IMR-90 (cell line): ENCODE data around the gene FBLN1.

ENCODE experiments used
- CEBPB ChIP-seq: IDR thresholded peaks from 2 replicates; pipeline ENCODE4 v1.6.1; 2012; ENCODE audit warnings: low read depth, low read length, improper control_type of control experiment
- CHD1 ChIP-seq: IDR thresholded peaks from 2 replicates; pipeline ENCODE4 v1.6.1; 2012; ENCODE audit warnings: low read depth, low read length, improper control_type of control experiment
- CTCF ChIP-seq: conservative IDR thresholded peaks from 2 replicates; pipeline ENCODE4 v1.5.1; 2012; ENCODE audit warnings: mild to moderate bottlenecking, low read depth, low read length, improper control_type of control experiment
- FOS ChIP-seq: fragments of 150-350 bp; IDR thresholded peaks from 2 replicates; pipeline ENCODE4 v1.6.1; 2016; ENCODE audit warnings: low read depth, low read length
- MXI1 ChIP-seq: IDR thresholded peaks from 2 replicates; pipeline ENCODE4 v1.6.1; 2012; ENCODE audit warnings: low read depth, mild to moderate bottlenecking, low read length, moderate library complexity, borderline replicate concordance
- RCOR1 ChIP-seq: IDR thresholded peaks from 2 replicates; pipeline ENCODE4 v1.6.1; 2012; ENCODE audit warnings: mild to moderate bottlenecking, low read length, improper control_type of control experiment; ENCODE audit not compliant: insufficient replicate concordance
- RFX5 ChIP-seq: IDR thresholded peaks from 2 replicates; pipeline ENCODE4 v1.8.0; 2012; ENCODE audit warnings: low read depth, mild to moderate bottlenecking, low read length, moderate library complexity

GRCh38 chr22:45579806-45580725 lies 77.4 kb downstream of the FBLN1 start:
- no peak for TF ChIP-seq RCOR1
- TF ChIP-seq CTCF, result no peak
- no peak for TF ChIP-seq CEBPB
- no peak for TF ChIP-seq FOS
- TF ChIP-seq MXI1, result no peak
- TF ChIP-seq CHD1, result no peak
- no peak for TF ChIP-seq RFX5
